NB4 (cell line): ENCODE measurements around the gene COL6A5.
"Not testable (repeated sequence)": the region's sequence is repeated elsewhere in the genome, so short reads cannot be mapped to it uniquely, and the experiment has no call there.

Experiments
- DNase-seq: peaks from one replicate; pipeline ENCODE4 v3.0.0; 2010; ENCODE audit warnings: low read depth
- H3K4me3 ChIP-seq: one replicate; pipeline ENCODE4 v1.5.1; 2011; ENCODE audit warnings: mild to moderate bottlenecking, low read depth, low read length, moderate library complexity
- MYC ChIP-seq: IDR thresholded peaks from 2 replicates; pipeline ENCODE4 v1.6.1; 2011; ENCODE audit warnings: low read depth, low read length
- POLR2A ChIP-seq: IDR thresholded peaks from 2 replicates; pipeline ENCODE4 v1.6.1; 2011; ENCODE audit warnings: mild to moderate bottlenecking; ENCODE audit not compliant: insufficient read length; ENCODE audit errors: extremely low read depth
- TF ChIP-seq, protein P1 (sequence below): IDR thresholded peaks from one replicate; pipeline ENCODE4 v1.5.1; 2012; ENCODE audit warnings: low read depth, low read length
- TF ChIP-seq, protein P2 (sequence below): IDR thresholded peaks from 2 replicates; pipeline ENCODE4 v1.6.1; 2011; ENCODE audit warnings: low read depth, low read length

The COL6A5 gene

DNA sequence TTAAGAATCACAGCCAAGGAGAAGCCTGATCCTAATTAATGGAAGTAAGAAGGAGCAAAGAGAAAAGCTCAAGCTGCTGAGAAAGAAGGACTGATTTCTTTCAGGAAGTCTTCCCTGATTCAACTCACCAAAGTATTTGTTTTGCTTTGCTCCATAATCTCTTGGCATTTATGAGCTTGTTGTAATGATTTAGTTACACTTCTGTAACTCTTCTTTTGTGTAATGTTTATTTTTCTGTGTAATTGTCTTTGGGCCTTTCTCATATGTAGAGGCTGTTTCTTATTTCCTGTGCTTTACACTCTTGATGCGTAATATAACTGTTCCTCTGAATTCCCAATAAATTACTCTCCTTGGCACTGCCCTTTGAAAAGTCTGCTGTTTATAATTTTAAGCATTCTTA lies 80.0 kb downstream of the COL6A5 start:
- TF ChIP-seq POLR2A = no peak
- no peak overlapping the region for H3K4me3 ChIP-seq
- no peak for DNase-seq

DNA sequence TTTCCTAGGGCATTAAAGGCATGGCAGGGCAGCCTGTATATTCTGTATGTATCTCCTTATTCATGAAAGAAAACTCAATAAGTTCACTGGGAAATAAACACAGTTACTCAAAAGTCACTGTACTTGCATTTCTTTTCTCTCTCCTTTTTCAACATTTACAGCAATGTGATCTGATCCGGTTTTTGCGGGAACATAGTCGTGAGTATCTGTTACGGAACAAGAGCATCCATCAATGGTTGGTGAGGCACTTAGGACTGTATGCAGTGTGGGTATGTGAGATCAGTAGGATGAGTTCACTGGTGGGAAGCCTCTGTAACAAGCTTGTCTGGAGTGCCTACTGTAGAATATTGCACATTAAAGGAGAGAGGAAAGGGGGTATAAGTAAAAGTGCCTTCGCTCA lies 80.7 kb downstream of the COL6A5 start:
- TF ChIP-seq POLR2A (no peak), MYC (no peak)
- TF ChIP-seq, protein P1, sequence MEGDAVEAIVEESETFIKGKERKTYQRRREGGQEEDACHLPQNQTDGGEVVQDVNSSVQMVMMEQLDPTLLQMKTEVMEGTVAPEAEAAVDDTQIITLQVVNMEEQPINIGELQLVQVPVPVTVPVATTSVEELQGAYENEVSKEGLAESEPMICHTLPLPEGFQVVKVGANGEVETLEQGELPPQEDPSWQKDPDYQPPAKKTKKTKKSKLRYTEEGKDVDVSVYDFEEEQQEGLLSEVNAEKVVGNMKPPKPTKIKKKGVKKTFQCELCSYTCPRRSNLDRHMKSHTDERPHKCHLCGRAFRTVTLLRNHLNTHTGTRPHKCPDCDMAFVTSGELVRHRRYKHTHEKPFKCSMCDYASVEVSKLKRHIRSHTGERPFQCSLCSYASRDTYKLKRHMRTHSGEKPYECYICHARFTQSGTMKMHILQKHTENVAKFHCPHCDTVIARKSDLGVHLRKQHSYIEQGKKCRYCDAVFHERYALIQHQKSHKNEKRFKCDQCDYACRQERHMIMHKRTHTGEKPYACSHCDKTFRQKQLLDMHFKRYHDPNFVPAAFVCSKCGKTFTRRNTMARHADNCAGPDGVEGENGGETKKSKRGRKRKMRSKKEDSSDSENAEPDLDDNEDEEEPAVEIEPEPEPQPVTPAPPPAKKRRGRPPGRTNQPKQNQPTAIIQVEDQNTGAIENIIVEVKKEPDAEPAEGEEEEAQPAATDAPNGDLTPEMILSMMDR = no peak
- TF ChIP-seq, protein P2, sequence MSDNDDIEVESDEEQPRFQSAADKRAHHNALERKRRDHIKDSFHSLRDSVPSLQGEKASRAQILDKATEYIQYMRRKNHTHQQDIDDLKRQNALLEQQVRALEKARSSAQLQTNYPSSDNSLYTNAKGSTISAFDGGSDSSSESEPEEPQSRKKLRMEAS = no peak
- DNase-seq = no peak
- no peak overlapping the region for H3K4me3 ChIP-seq

DNA sequence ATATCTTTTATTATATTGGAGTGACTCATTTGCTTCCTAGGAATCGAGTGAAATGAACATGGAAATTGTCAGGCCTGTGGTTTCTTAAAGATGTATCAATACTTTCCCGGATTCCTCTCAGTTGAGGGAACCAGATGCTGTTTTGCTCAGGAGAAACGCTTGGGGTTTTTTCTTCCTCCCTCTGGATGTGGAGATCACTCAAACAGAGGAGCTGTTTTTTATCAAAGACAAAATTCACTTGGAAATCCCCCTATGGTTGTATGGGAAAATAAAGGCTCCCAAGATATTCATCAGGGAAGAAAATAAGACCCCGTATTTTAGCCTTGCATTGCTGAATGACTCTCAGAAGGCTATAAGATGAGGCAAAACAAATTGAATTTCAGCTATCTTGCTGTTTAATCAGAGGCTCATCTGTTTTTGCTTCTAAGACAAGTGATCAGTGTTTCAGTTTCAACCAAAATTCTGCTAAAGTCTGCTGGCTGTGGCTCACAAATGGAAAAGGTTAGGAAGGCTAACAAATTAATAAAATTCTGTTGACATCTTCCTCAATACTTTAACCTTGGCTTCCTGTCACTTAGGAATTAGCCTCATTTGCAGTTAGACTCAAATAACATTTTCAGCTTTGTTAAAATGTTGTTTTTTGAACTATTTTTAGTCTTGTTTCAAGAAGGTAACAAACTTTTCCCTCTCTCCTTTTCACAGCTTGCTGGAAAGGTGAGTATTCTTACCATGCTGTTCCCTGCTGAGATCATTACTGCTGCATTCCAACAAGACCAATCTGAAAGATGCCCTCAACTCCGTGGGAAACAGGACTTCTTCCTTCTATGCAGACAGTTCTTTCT lies 83.6 kb downstream of the COL6A5 start:
- TF ChIP-seq, protein P2 = no peak
- TF ChIP-seq POLR2A = no peak
- TF ChIP-seq, protein P1 = no peak
- no peak for TF ChIP-seq MYC
- DNase-seq = no peak
- H3K4me3 ChIP-seq = no peak overlapping the region

DNA sequence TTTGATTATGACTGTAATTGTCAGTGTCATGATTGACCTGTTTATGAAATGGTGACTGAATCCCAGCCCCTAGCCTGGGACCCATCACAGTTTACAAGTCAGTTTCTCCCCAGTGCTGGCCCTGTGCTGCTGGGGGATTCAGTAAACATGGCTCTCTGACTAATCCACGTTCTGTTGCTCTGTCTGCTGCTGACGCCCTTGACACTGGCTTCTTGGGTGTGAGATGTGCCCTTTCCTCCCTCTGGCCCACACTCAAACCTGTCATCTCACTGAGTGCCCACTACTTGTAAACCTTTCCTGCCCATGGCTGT lies 84.2 kb downstream of the COL6A5 start:
- DNase-seq = no peak
- no peak overlapping the region for H3K4me3 ChIP-seq
- TF ChIP-seq MYC (no peak), POLR2A (no peak)
- TF ChIP-seq, protein P2 = no peak
- TF ChIP-seq, protein P1 = no peak

DNA sequence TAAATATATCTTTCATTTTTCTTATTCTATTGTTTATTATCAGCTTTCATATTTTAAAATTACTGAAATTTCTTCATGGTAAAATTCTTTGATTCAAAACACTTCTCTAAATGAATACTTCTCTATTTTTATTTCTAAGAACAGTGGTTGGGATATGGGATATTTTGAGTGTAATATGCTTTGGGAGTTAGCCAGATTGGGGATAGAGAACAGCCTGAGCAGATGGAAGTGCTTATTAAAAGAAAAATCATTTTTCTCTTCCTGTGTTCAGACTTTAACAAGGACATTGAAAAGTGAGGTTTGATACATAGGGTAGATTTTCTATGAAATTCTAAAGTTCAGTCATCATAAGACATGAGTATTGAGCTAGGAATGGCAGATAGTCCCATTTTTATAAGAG lies 84.8 kb downstream of the COL6A5 start:
- H3K4me3 ChIP-seq = no peak overlapping the region
- TF ChIP-seq, protein P1 = no peak
- DNase-seq = no peak

DNA sequence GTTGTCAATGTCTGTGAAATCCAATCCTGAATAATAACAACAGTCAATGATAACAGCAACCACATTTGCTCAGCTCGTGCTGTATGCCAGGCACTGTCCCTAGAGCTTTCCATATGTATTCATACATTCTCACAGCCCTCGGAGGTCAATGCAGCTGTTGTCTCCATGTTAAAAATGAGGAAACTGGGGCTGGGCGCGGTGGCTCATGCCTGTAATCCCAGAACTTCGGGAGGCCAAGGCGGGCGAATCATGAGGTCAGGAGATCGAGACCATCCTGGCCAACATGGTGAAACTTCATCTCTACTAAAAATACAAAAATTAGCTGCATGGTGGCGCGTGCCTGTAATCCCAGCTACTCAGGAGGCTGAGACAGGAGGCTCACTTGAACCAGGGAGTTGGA lies 86.6 kb downstream of the COL6A5 start:
- not testable (repeated sequence) for DNase-seq, H3K4me3 ChIP-seq

DNA sequence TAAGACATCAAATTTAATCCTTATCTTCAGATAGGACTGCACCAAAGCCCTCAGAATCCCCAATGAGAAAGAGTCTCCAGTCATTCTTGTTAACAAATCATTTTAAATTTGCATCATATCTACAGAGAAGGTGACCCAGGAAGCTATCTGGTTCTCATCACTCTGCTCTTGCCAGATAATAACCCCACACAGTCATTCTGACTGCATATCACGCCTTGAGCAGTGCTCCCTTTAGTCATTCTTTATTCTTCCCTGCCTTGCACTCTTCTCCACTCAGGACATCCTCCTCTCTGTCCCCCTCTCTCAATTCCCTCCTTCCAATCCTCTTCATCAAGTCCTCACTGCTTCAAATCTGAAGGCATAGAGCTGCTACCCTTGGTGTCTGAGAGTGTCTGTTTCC lies 87.8 kb downstream of the COL6A5 start:
- TF ChIP-seq POLR2A = no peak
- TF ChIP-seq, protein P2 = no peak
- TF ChIP-seq, protein P1 = no peak
- no peak for TF ChIP-seq MYC
- no peak for DNase-seq
- H3K4me3 ChIP-seq = no peak overlapping the region
